Activated CD8-positive, alpha-beta memory T cell treated with anti-CD3 and anti-CD28 coated beads, Interleukin-2, amount 50 U/mL, for 24 hours (primary cell): ENCODE results near the gene SPTBN1.

Experiments
- DNase-seq: peaks from one replicate; pipeline ENCODE4 v3.0.0-alpha.2; 2020; ENCODE audit errors: extremely low read depth

The SPTBN1 gene

DNA sequence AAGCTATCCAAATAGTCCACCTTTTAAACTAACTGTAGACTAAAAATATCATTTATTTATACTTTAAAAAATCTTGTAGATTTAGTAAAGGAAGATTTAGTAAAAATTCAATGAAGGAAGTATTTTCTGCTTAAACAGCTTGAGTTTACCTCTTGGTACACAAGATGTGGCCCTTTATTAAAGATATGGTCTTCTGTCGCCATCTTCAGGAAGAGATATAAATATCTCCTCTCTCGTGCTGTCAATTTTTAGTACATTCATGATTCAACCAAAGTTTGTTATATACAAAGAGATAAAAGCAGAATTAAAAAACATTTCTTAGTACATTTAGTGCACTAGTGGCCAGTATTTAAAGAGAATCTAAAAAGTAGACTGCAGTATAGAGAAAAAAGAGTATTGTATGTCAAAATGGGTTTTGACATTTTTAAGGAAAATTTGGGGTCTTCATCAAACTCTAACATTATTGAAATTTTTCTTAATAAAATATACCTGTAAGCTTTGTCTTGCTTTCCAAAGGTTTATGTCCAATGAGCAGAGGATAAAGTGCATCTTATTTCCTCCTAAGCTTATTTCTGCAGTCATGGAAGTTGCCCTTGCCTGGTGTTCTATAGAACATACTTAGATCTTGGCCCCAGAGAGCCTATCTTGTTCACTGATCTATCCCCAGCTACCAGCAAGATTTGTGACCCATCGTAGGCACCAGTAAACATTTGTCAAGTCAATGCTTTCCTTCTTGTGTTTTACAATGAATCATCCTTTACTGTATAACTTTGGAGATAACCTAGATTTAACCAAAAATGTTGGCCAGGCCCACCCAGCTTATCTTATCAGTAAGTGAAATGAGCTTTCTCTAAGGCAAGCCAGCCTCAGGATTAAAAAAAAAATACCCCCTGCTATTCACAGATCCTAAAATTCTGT, 248.8 kb downstream of the SPTBN1 start:
- DNase-seq = no peak

DNA sequence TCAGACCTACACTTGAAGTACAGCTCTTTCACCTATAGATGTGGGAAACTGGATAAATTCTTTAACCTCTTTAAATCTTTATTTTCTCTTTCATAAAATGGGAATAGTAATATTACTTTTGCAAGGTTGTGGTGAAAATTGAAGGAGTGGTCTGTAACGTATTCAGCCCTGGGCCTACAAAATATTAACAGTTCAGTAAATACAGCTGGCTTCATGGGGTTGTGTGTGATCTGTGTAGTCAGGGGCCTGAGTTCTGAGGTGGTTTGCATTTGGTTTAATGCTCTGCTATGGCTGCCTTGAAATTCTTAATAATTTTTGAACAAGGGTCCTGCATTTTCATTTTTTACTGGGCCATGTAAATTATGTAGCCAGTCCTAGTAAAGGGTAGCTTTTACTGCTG, 250.5 kb downstream of the SPTBN1 start:
- DNase-seq = no peak

DNA sequence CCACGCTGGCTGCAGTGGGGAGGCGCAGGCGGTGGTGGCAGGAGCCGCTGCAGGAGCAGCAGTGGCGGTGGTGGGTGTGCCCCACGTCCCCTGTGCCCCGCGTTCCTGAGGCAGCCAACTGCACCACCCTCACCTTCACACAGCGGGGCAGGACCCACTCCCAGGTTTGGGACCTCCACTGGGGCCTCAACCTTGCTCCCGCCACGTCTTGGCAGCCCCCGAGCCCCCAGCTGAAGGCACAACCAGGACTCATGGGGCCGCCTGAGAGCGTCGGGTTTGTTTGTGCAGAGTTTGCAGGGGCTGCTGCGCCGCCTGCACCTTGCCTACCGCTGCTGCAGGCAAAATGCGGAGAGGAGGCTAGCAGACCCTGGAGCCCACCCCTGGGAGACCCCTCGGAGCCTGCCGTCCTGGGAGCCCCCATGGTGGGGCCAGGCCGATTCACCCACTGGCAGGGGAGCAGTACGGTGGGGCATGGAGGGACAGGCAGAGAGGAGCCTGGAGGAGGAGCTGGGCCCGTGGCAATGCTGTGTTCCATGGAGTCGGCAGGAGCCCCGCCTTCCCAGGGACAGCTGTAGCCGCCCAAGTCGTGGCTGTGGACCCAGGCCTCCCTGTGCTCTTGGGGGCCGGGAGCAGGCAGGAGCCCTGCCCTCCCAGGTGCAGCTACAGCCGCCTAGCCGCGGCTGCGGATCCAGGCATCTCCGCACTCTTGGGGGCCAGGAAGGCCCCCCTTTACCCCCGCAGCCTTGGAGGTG, 252.6 kb downstream of the SPTBN1 start:
- DNase-seq = no peak

DNA sequence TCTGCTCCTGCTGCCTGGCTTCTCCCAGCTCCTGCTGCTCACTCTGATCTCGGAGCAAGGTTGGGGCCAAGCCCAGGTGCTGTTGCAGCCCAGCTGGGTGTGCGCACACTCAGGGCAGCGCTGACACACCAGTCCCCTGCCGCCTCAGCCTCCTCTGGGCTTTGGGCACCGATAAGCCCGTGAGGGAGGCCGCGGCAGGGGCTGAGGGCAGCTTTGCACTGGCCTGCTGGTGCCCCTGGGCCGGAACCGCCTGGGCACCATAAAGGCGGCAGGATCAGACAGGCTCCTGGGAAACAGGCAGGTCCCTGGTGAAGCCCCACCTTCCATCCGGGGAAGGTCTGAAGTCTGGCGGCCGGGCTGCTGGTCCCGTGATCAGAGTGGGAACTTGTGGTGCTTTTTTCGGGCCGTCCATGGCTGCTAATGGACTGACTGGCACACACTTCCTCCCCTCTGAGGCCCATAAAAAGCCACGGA, 253.2 kb downstream of the SPTBN1 start:
- DNase-seq = no peak

DNA sequence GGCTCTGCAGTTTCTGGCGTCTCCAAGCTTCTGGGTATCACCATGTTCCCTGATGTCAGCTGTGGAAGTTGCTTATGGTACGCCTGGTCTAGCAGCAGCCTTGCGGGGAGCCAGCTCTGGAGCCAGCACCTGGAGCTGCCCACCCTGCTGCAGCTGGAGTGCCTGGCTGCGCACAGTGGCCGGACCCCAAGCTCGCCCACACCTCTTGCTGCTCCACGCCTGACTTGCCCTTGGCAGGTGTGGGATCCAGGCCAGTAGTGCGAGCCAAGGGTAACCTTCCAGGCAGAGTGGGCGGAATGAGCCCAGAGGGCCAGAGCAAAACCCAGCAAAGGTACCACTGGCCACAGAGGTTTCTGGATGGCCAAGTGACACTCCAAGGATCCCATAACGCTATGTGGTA, 254.1 kb downstream of the SPTBN1 start:
- no peak for DNase-seq

DNA sequence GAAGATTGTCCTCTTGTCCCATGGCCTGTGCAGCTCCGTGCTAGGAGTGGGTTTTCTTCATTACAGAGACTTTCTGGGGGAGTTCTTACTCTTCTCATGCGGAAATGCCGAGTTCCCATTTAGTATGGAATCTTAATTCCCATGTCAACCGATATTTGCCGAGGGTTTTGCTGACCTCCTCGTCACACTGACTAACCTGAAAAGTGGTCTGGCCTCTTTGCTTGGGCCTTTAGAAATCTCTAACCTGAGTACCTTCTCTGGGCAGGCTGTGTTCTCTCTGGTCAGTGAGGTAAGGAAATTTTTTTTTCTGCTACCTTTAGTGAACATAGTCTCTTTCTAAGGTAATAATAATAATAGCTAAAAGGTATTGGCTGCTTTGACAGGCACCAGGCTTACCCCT, 256.4 kb downstream of the SPTBN1 start:
- no peak for DNase-seq

DNA sequence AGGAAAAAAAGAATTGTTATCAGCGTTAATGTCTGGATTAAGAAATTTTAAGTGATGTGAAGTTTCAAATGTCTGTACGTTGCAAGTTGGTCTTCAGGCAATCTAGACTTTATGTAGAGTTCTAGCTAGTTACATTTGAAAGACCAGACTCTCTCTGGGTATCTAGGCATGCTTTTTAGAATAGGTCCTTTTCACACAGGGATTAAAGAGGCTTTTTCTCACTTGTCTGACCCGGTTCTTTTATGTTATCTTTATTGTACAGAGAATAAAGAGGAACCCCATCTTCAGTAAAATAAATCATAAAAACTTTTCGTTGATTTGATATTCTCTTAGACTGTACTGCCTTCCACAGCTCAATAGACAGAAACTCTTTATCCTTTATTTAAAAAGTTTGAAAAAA, 258.9 kb downstream of the SPTBN1 start:
- DNase-seq = no peak

DNA sequence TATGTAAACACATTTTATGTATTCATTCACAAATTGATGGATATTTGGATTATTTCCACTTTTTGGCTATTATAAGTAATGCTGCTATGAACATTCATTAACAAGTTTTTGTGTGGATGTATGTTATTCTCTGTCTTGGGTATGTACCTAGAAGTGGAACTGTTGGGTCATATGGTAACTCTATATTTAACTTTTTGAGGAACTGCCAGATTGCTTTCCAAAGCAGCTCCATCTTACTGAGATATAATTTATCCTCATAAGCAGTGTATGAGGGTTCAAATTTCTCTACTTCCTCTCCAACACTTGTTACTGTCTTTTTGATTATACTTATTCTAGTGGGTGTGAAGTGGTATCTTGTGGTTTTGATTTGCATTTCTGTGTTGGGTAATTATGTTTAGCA, 260.2 kb downstream of the SPTBN1 start:
- no peak for DNase-seq

DNA sequence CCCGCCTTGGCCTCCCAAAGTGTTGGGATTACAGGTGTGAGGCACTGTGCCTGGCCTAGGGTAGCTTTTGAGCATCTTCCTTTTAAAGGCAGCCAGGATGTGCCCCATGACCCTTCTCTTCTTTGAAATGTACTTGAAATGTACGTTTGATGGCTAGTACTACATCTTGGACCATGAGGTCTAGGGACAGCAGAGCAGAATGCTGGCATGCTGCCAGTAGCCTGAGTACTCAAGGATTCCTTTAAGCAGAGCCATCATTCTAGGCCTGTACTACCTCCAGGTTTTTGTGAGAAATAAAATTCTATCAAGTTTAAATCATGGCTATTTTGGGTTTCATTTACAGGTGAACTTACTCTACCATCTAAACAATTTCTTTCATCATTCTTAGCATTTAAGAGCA, 264.4 kb downstream of the SPTBN1 start:
- DNase-seq = no peak
